ENCODE measurements around the gene LRRC57.

The LRRC57 gene

GRCh38 chr15:42577514-42578031 is 29.0 kb upstream of the LRRC57 start:
- TF ChIP-seq TAF1 (IDR thresholded peaks at IDR 0.05; ENCODE audit: low read depth) (no peak), FOXM1 (IDR thresholded peaks at IDR 0.05; ENCODE audit: borderline replicate concordance, low read depth) (no peak), ZBTB7A (IDR thresholded peaks at IDR 0.05; ENCODE audit: low read depth) (no peak), TEAD4 (IDR thresholded peaks at IDR 0.05) (no peak), RAD21 (IDR thresholded peaks at IDR 0.05; ENCODE audit: low read depth) (no peak), CEBPB (IDR thresholded peaks at IDR 0.05) (no peak), TCF12 (IDR thresholded peaks at IDR 0.05; ENCODE audit: low read depth) (no peak), REST (IDR thresholded peaks at IDR 0.05; ENCODE audit: low read depth) (no peak), MAX (IDR thresholded peaks at IDR 0.05) (no peak), CREB1 (IDR thresholded peaks at IDR 0.05; ENCODE audit: low read depth) (no peak), NFIC (IDR thresholded peaks at IDR 0.05) (no peak), YY1 (IDR thresholded peaks at IDR 0.05; ENCODE audit: low read depth) (no peak), EGR1 (IDR thresholded peaks at IDR 0.05) (no peak), EP300 (IDR thresholded peaks at IDR 0.05; ENCODE audit: borderline replicate concordance) (no peak), USF1 (IDR thresholded peaks at IDR 0.05) (no peak)

- TF ChIP-seq TEAD4 (IDR thresholded peaks at IDR 0.05) (no peak), ZBTB7A (IDR thresholded peaks at IDR 0.05; ENCODE audit: low read depth) (no peak), EGR1 (IDR thresholded peaks at IDR 0.05) (no peak), CREB1 (IDR thresholded peaks at IDR 0.05; ENCODE audit: low read depth) (no peak), MAX (IDR thresholded peaks at IDR 0.05) (no peak), TAF1 (IDR thresholded peaks at IDR 0.05; ENCODE audit: low read depth) (no peak), REST (IDR thresholded peaks at IDR 0.05; ENCODE audit: low read depth) (no peak), CEBPB (IDR thresholded peaks at IDR 0.05) (no peak), EP300 (IDR thresholded peaks at IDR 0.05; ENCODE audit: borderline replicate concordance) (no peak), NFIC (IDR thresholded peaks at IDR 0.05) (no peak), TCF12 (IDR thresholded peaks at IDR 0.05; ENCODE audit: low read depth) (no peak), USF1 (IDR thresholded peaks at IDR 0.05) (no peak), YY1 (IDR thresholded peaks at IDR 0.05; ENCODE audit: low read depth) (no peak), FOXM1 (IDR thresholded peaks at IDR 0.05; ENCODE audit: borderline replicate concordance, low read depth) (no peak), RAD21 (IDR thresholded peaks at IDR 0.05; ENCODE audit: low read depth) (no peak)
These were observed 28.2 kb upstream of the LRRC57 start for GRCh38 chr15:42576776-42577175.

GRCh38 chr15:42576040-42576594 is 27.5 kb upstream of the LRRC57 start:
- TF ChIP-seq TEAD4 (IDR thresholded peaks at IDR 0.05) (no peak), EGR1 (IDR thresholded peaks at IDR 0.05) (no peak), TCF12 (IDR thresholded peaks at IDR 0.05; ENCODE audit: low read depth) (no peak), CEBPB (IDR thresholded peaks at IDR 0.05) (no peak), YY1 (IDR thresholded peaks at IDR 0.05; ENCODE audit: low read depth) (no peak), CREB1 (IDR thresholded peaks at IDR 0.05; ENCODE audit: low read depth) (no peak), USF1 (IDR thresholded peaks at IDR 0.05) (no peak), RAD21 (IDR thresholded peaks at IDR 0.05; ENCODE audit: low read depth) (no peak), TAF1 (IDR thresholded peaks at IDR 0.05; ENCODE audit: low read depth) (no peak), EP300 (IDR thresholded peaks at IDR 0.05; ENCODE audit: borderline replicate concordance) (no peak), REST (IDR thresholded peaks at IDR 0.05; ENCODE audit: low read depth) (no peak)

Data from Ishikawa (cell line).